ENCODE measurements around the gene DKK3. TPM values are rescaled to one million over a fixed set of nuclear protein-coding genes. Genes with fewer than 3 reads are reported as not detected.

DKK3 gene
- total RNA-seq, 1 experiment from 2014 or later = 0.33 TPM

DNA sequence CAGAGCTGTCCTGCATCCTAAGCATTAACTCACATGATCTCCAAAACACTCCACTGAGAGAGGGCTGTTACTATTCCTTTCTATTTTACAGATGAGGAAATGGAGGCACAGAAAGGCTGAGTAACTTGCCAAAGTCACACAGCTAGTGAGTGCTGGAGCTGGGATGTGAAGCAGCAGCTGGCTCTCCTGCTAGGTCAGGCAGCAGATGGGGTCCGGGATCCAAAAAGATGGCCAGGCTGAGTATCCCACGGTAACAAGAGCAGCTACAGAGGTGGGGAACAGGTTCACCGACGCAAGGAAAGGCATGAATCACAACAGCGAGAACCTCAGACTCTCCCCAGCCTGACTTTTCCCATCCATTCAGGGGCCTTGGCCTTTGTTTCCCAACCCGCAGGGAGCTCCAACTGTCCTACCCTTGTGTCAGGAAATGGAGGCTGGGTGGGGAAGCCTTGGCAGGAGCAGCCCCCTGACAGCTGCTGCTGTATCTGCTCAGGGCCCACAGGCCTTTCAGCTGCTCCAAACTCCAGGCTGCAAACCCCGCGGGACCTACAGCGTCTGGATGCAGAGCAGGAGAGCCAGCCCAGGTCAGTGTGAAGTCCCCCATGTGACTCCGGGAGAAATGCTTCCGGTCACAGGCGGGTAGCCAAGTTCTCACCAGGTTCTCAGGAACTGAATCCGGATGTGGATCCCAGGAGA lies 29.5 kb downstream of the DKK3 start:
- TF ChIP-seq CTCF (IDR thresholded peaks at IDR 0.05; ENCODE audit: unreplicated experiment) = no peak
- peaks cover 39% of the 10 kb centered on the region for H3K4me1 Mint-ChIP-seq (ENCODE audit: insufficient read depth, unreplicated experiment)
- no peaks in the 10 kb centered on the region for H3K9me3 Mint-ChIP-seq (ENCODE audit: unreplicated experiment)
- intact Hi-C loops (cut with micrococcal nuclease) = no loop called here
- BruUV-seq (replicated peaks) = no TSS peak
- DNase-seq (ENCODE audit: unreplicated experiment) = peak; percentile 65
- H3K36me3 Mint-ChIP-seq (ENCODE audit: insufficient read depth, unreplicated experiment) = peaks cover 9% of the 10 kb centered on the region
- no peak overlapping the region for H3K4me3 Mint-ChIP-seq (ENCODE audit: unreplicated experiment)
- H3K27ac Mint-ChIP-seq (ENCODE audit: low read depth, unreplicated experiment) = peak overlapping the region; percentile 73
- POLR2A ChIA-PET = interaction anchor here (0.6 to 3.8 kb wide), 7 partner anchors 14 to 727 kb away, joined by 3 to 20 read pairs (median 4); no protein-coding TSS in a partner anchor
- CTCF ChIA-PET = interaction anchor here (1.0 to 2.3 kb wide), 4 partner anchors 12 to 47 kb away, joined by 5 to 8 read pairs (median 6); no protein-coding TSS in a partner anchor
- no peaks in the 10 kb centered on the region for H3K27me3 Mint-ChIP-seq (ENCODE audit: insufficient read depth, unreplicated experiment)

DNA sequence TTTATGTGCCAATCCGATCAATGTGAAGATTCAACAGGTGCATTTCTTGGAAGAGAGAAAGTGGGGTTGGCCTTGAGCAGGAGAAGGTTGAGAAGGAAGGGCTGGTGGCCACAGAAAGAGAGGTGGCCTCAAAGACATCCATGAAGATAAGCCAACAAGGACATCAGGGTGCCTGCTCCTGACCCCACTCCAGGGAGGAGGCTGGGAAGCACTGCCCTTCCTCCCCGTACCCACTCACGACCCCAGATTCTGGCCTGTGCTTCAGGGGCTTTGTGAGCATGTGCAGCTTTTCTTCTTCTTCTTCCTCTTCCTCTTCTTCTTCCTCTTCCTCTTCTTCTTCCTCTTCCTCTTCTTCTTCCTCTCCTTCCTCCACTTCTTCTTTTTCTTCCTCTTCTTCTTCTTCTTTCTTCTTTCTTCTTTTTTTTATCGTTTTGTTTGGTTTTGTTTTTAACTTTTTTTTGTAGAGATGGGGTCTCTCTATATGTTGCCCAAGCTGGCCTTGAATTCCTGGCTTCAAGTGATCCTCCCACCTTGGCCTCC lies 30.3 kb downstream of the DKK3 start:
- POLR2A ChIA-PET = interaction anchor here (0.7 to 3.8 kb wide), 6 partner anchors 8 to 175 kb away, joined by 3 to 20 read pairs (median 6); no protein-coding TSS in a partner anchor

DNA sequence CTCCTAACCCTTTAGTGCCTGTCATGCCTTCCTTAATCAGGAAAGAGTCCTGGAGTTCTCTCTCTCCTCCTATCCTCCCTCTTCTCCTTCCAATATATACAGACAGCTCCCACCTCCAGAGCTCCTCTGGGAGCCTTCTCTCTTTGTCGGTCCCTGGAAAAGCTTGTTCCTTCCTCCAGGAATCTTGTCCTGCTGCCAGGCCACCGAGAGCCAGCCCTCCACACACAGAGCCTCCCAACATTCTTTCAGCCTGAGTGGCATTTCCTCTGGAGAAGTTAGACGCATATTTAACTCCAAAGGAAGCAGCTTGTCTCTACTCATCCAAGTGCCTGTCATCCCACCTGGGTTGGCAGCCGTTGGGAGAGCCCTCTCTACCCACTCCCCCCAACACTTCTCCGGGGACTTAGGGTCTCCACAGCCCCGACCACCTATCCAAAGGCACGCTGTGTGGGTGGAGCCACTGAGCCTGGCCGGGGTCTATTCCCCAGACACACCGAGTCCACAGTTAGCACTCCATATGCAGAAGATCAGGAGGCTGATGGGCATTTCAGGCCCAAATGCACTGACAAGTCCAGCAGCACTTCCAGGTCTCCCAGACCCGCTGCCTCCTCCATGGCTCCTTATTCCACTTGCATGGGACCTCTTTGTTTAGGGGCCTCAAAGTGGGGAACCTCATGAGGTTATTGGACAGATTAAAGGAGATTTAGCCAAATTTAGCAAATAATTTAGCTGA lies 31.1 kb downstream of the DKK3 start:
- Mint-ChIP-seq H3K4me3 (ENCODE audit: unreplicated experiment) (peak overlapping the region; percentile 53), H3K36me3 (ENCODE audit: insufficient read depth, unreplicated experiment) (peaks cover 9% of the 10 kb centered on the region), H3K27ac (ENCODE audit: low read depth, unreplicated experiment) (peak overlapping the region; percentile 86), H3K9me3 (ENCODE audit: unreplicated experiment) (no peaks in the 10 kb centered on the region), H3K27me3 (ENCODE audit: insufficient read depth, unreplicated experiment) (no peaks in the 10 kb centered on the region), H3K4me1 (ENCODE audit: insufficient read depth, unreplicated experiment) (peaks cover 39% of the 10 kb centered on the region)
- peak; percentile 86 for DNase-seq (ENCODE audit: unreplicated experiment)
- no TSS peak for BruUV-seq (replicated peaks)
- ChIA-PET CTCF (interaction anchor here (0.7 to 3.4 kb wide), 8 partner anchors 9 to 852 kb away, joined by 3 to 18 read pairs (median 5); no protein-coding TSS in a partner anchor), POLR2A (interaction anchor here (0.7 to 3.8 kb wide), 15 partner anchors 9 to 174 kb away, joined by 3 to 20 read pairs (median 4); partner anchors contain the start of gene USP47)
- intact Hi-C loops (cut with micrococcal nuclease) = no loop called here
- TF ChIP-seq CTCF (IDR thresholded peaks at IDR 0.05; ENCODE audit: unreplicated experiment) = no peak

More for the DNA sequence above, 30.3 kb downstream of the DKK3 start:
- BruUV-seq (replicated peaks) = no TSS peak
- no peaks in the 10 kb centered on the region for H3K9me3 Mint-ChIP-seq (ENCODE audit: unreplicated experiment)
- H3K36me3 Mint-ChIP-seq (ENCODE audit: insufficient read depth, unreplicated experiment) = peaks cover 9% of the 10 kb centered on the region
- intact Hi-C loops (cut with micrococcal nuclease) = no loop called here
- no peak for TF ChIP-seq CTCF (IDR thresholded peaks at IDR 0.05; ENCODE audit: unreplicated experiment)
- CTCF ChIA-PET = interaction anchor here (0.6 to 2.0 kb wide), 4 partner anchors 13 to 1035 kb away, joined by 3 to 6 read pairs (median 4); no protein-coding TSS in a partner anchor
- peak overlapping the region; percentile 10 for H3K4me3 Mint-ChIP-seq (ENCODE audit: unreplicated experiment)
- DNase-seq (ENCODE audit: unreplicated experiment) = no peak
- H3K27me3 Mint-ChIP-seq (ENCODE audit: insufficient read depth, unreplicated experiment) = no peaks in the 10 kb centered on the region
- H3K27ac Mint-ChIP-seq (ENCODE audit: low read depth, unreplicated experiment) = peak overlapping the region; percentile 73
- H3K4me1 Mint-ChIP-seq (ENCODE audit: insufficient read depth, unreplicated experiment) = peaks cover 39% of the 10 kb centered on the region
